Vagina (tissue), 2 donors: Measurements from ENCODE around the gene SELL.

Experiments used
- POLR2A ChIP-seq, 2 donors: fragments of 450-650 bp; IDR thresholded peaks; one replicate each; pipeline ENCODE4 v1.6.1; 2017; ENCODE audit warnings: antibody characterized with exemption in 2 of 2, mild to moderate bottlenecking in 2 of 2, moderate library complexity in 2 of 2
- POLR2AphosphoS5 ChIP-seq, 2 donors: sonication (generic); formaldehyde crosslinking; IDR thresholded peaks; one replicate each; pipeline ENCODE4 v1.9.0; 2017; ENCODE audit warnings: antibody characterized with exemption in 2 of 2, mild to moderate bottlenecking in 2 of 2, low read depth in 1 of 2; ENCODE audit not compliant: insufficient read depth in 1 of 2
- TF ChIP-seq, protein P1 (sequence below), 3 experiments: fragments of 450-650 bp in 2 of 3; fragments of 200-600 bp in 1 of 3; sonication (generic) in 1 of 3; IDR thresholded peaks; one replicate each; pipeline ENCODE4 v1.5.1; 2017 to 2019; ENCODE audit warnings: antibody characterized with exemption in 3 of 3, mild to moderate bottlenecking in 2 of 3, moderate library complexity in 2 of 3

- TF ChIP-seq, protein P1, sequence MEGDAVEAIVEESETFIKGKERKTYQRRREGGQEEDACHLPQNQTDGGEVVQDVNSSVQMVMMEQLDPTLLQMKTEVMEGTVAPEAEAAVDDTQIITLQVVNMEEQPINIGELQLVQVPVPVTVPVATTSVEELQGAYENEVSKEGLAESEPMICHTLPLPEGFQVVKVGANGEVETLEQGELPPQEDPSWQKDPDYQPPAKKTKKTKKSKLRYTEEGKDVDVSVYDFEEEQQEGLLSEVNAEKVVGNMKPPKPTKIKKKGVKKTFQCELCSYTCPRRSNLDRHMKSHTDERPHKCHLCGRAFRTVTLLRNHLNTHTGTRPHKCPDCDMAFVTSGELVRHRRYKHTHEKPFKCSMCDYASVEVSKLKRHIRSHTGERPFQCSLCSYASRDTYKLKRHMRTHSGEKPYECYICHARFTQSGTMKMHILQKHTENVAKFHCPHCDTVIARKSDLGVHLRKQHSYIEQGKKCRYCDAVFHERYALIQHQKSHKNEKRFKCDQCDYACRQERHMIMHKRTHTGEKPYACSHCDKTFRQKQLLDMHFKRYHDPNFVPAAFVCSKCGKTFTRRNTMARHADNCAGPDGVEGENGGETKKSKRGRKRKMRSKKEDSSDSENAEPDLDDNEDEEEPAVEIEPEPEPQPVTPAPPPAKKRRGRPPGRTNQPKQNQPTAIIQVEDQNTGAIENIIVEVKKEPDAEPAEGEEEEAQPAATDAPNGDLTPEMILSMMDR (IDR thresholded peaks at IDR 0.05): no peak
- TF ChIP-seq POLR2AphosphoS5 (IDR thresholded peaks at IDR 0.05; ENCODE audit: insufficient read depth in 1 of 2, low read depth in 1 of 2) (no peak), POLR2A (IDR thresholded peaks at IDR 0.05) (no peak)
These were observed 13.7 kb downstream of the SELL start for GRCh38 chr1:169697755-169698154.
